Activated T-helper 1 cell treated with anti-CD3 and anti-CD28 coated beads, Interleukin-12 subunit alpha, Interleukin-12 subunit beta, Interleukin-2, Interleukin-4 antibody, amounts not matched to agents 30 ng/mL and 10 ng/mL and 1 ng/mL, durations not matched to agents 14 hours and 24 hours and 36 hours (primary cell): ENCODE measurements around the gene FAM24A. TPM values are rescaled to one million over a fixed set of nuclear protein-coding genes. Genes with fewer than 3 reads are reported as not detected.

Experiments
- DNase-seq: peaks from one replicate; pipeline ENCODE4 v3.0.0; 2021; ENCODE audit warnings: low spot score
- H3K27ac Mint-ChIP-seq: one replicate; pipeline ENCODE4 v1.8.0; 2021; ENCODE audit warnings: mild to moderate bottlenecking, mixed read lengths
- H3K27me3 Mint-ChIP-seq: one replicate; pipeline ENCODE4 v1.8.0; 2022; ENCODE audit warnings: mild to moderate bottlenecking, moderate library complexity, mixed read lengths; ENCODE audit not compliant: insufficient read depth
- H3K36me3 Mint-ChIP-seq: one replicate; pipeline ENCODE4 v1.8.0; 2021; ENCODE audit warnings: low read depth, mixed read lengths
- H3K4me1 Mint-ChIP-seq: one replicate; pipeline ENCODE4 v1.8.0; 2021; ENCODE audit warnings: low read depth, mixed read lengths
- H3K4me3 Mint-ChIP-seq: one replicate; pipeline ENCODE4 v1.8.0; 2021; ENCODE audit warnings: mild to moderate bottlenecking, moderate library complexity, mixed read lengths
- H3K9me3 Mint-ChIP-seq: one replicate; pipeline ENCODE4 v1.8.0; 2021; ENCODE audit warnings: mixed read lengths
- intact Hi-C: fragments of 100-400 bp; cut with micrococcal nuclease; formaldehyde crosslinking; loops from one replicate; pipeline ENCODE4 v1.15.1; 2024
- total RNA-seq: library from RNA; stranded (reverse); gene quantifications from 2 replicates; pipeline ENCODE4 v1.2.3, GENCODE V29; 2022

FAM24A gene
- total RNA-seq, 1 donor from 2014 or later = not detected

GRCh38 chr10:122949296-122949695 is 38.9 kb downstream of the FAM24A start:
- DNase-seq = no peak
- Mint-ChIP-seq H3K27me3 (peaks cover 3% of the 10 kb centered on the region), H3K36me3 (peaks cover 40% of the 10 kb centered on the region), H3K9me3 (peaks cover 3% of the 10 kb centered on the region), H3K4me3 (no peak overlapping the region), H3K4me1 (peaks cover 37% of the 10 kb centered on the region), H3K27ac (no peak overlapping the region)
- intact Hi-C loops = no loop called here

GRCh38 chr10:122953902-122954730 is 43.7 kb downstream of the FAM24A start, which contains the start of gene C10orf88:
Gene C10orf88 (minus strand): TSS chr10:122954227. CDS start chr10:122954178, 49 bp downstream.
- peak; percentile 97 for DNase-seq
- peaks cover 15% of the 10 kb centered on the region for H3K27me3 Mint-ChIP-seq
- peaks cover 47% of the 10 kb centered on the region for H3K4me1 Mint-ChIP-seq
- H3K9me3 Mint-ChIP-seq = peaks cover 7% of the 10 kb centered on the region
- H3K36me3 Mint-ChIP-seq = peaks cover 20% of the 10 kb centered on the region
- H3K4me3 Mint-ChIP-seq = peak within 1 kb of the TSS; percentile 87
- intact Hi-C loops = loop anchor here (1.0 kb wide), 5 partner anchors 26 to 200 kb away; partner anchors contain the start of genes BUB3, FAM24B, IKZF5 and PSTK
- H3K27ac Mint-ChIP-seq = peak within 1 kb of the TSS; percentile 88

- DNase-seq = no peak
- peaks cover 41% of the 10 kb centered on the region for H3K4me1 Mint-ChIP-seq
- intact Hi-C loops = loop anchor here (1.0 kb wide), 5 partner anchors 26 to 200 kb away; partner anchors contain the start of genes BUB3, FAM24B, IKZF5 and PSTK
- H3K27me3 Mint-ChIP-seq = peaks cover 15% of the 10 kb centered on the region
- peaks cover 14% of the 10 kb centered on the region for H3K36me3 Mint-ChIP-seq
- H3K4me3 Mint-ChIP-seq = peak overlapping the region; percentile 30
- H3K9me3 Mint-ChIP-seq = peaks cover 7% of the 10 kb centered on the region
- no peak overlapping the region for H3K27ac Mint-ChIP-seq
Observed at GRCh38 chr10:122954731-122955050, 44.3 kb downstream of the FAM24A start.

GRCh38 chr10:122955892-122956291 is 45.5 kb downstream of the FAM24A start:
- H3K36me3 Mint-ChIP-seq = peaks cover 11% of the 10 kb centered on the region
- H3K4me1 Mint-ChIP-seq = peaks cover 32% of the 10 kb centered on the region
- H3K27me3 Mint-ChIP-seq = peaks cover 15% of the 10 kb centered on the region
- DNase-seq = no peak
- H3K4me3 Mint-ChIP-seq = no peak overlapping the region
- intact Hi-C loops = no loop called here
- H3K27ac Mint-ChIP-seq = no peak overlapping the region
- H3K9me3 Mint-ChIP-seq = peaks cover 7% of the 10 kb centered on the region

- H3K4me1 Mint-ChIP-seq = peaks cover 25% of the 10 kb centered on the region
- no peak for DNase-seq
Observed at GRCh38 chr10:122957474-122957873, 47.1 kb downstream of the FAM24A start.

GRCh38 chr10:122962405-122962804 is 52.0 kb downstream of the FAM24A start:
- no peak overlapping the region for H3K27ac Mint-ChIP-seq
- intact Hi-C loops = no loop called here

More at GRCh38 chr10:122957474-122957873, 47.1 kb downstream of the FAM24A start:
- Mint-ChIP-seq H3K9me3 (peaks cover 7% of the 10 kb centered on the region), H3K27ac (no peak overlapping the region), H3K27me3 (peaks cover 15% of the 10 kb centered on the region), H3K36me3 (peaks cover 6% of the 10 kb centered on the region), H3K4me3 (no peak overlapping the region)
- intact Hi-C loops = no loop called here

More at GRCh38 chr10:122962405-122962804, 52.0 kb downstream of the FAM24A start:
- Mint-ChIP-seq H3K4me1 (no peaks in the 10 kb centered on the region), H3K27me3 (peaks cover 10% of the 10 kb centered on the region), H3K9me3 (peaks cover 18% of the 10 kb centered on the region), H3K36me3 (peaks cover under 1% of the 10 kb centered on the region), H3K4me3 (no peak overlapping the region)
- DNase-seq = no peak

Other genes with a start within 250 kb of the FAM24A start
- gene C10orf120, start 210.8 kb upstream of the FAM24A start, total RNA-seq = not detected in 2 replicates
- gene CUZD1, start 64.8 kb upstream of the FAM24A start, total RNA-seq = 3.0 TPM in 2 replicates
- 13.1 and 18.4 TPM in 2 replicates for gene FAM24B, start 31.0 kb upstream of the FAM24A start, total RNA-seq
- 11.8 and 14.1 TPM in 2 replicates for gene C10orf88, start 43.6 kb downstream of the FAM24A start, total RNA-seq
- gene PSTK, start 69.8 kb downstream of the FAM24A start, total RNA-seq = 4.5 and 4.8 TPM in 2 replicates
- gene IKZF5, start 98.2 kb downstream of the FAM24A start, total RNA-seq = 17.4 and 21.9 TPM in 2 replicates
- gene ACADSB, start 98.4 kb downstream of the FAM24A start, total RNA-seq = 25.8 and 26.5 TPM in 2 replicates
- gene HMX3, start 225.4 kb downstream of the FAM24A start, total RNA-seq = not detected in 2 replicates
- not detected in 2 replicates for gene HMX2, start 237.5 kb downstream of the FAM24A start, total RNA-seq
- 197 and 201 TPM in 2 replicates for gene BUB3, start 243.8 kb downstream of the FAM24A start, total RNA-seq